Activated naive CD4-positive, alpha-beta T cell treated with anti-CD3 and anti-CD28 coated beads, Interleukin-2, amount 50 U/mL, for 72 hours (primary cell): ENCODE measurements around the gene JPH3. TPM values are rescaled to one million over a fixed set of nuclear protein-coding genes. Genes with fewer than 3 reads are reported as not detected.
A peak's percentile ranks its signal among the peaks of the same experiment; 100 is the strongest.

Experiments
- ATAC-seq, 2 donors: fragments of 150-1000 bp; cut with Tn5 transposase; 2 replicates each; pipeline ENCODE4 v1.10.0; 2021; ENCODE audit warnings: mild to moderate bottlenecking in 2 of 2, moderate library complexity in 2 of 2
- DNase-seq, 2 donors: peaks; one replicate each; pipeline ENCODE4 v3.0.0; 2021 to 2022; ENCODE audit warnings: low spot score in 2 of 2
- H3K27ac Mint-ChIP-seq, 2 donors: one replicate each; pipeline ENCODE4 v1.8.0; 2022; ENCODE audit warnings: mild to moderate bottlenecking in 2 of 2, mixed read lengths in 2 of 2
- H3K36me3 Mint-ChIP-seq, 2 donors: one replicate each; pipeline ENCODE4 v1.8.0; 2022; ENCODE audit warnings: mixed read lengths in 2 of 2
- H3K9me3 Mint-ChIP-seq, 2 donors: one replicate each; pipeline ENCODE4 v1.8.0; 2022; ENCODE audit warnings: mixed read lengths in 2 of 2
- total RNA-seq, 2 donors: library from RNA; stranded (reverse); gene quantifications; one replicate each; pipeline ENCODE4 v1.2.3, GENCODE V29; 2022

The JPH3 gene
- total RNA-seq, 2 donors from 2014 or later, result 0.37 TPM; not detected in 1

GRCh38 chr16:87735270-87736007 is 133.1 kb downstream of the JPH3 start:
- no peaks in the 10 kb centered on the region for H3K9me3 Mint-ChIP-seq
- H3K36me3 Mint-ChIP-seq, result peaks cover 0 to 4% of the 10 kb centered on the region in 2 donors
- DNase-seq (no peak), ATAC-seq (no peak)
- no peak overlapping the region for H3K27ac Mint-ChIP-seq

- DNase-seq (no peak), ATAC-seq (no peak)
- no peaks in the 10 kb centered on the region for H3K36me3 Mint-ChIP-seq
- H3K27ac Mint-ChIP-seq, result no peak overlapping the region
- no peaks in the 10 kb centered on the region for H3K9me3 Mint-ChIP-seq
These were observed 133.7 kb downstream of the JPH3 start for GRCh38 chr16:87736008-87736382.

GRCh38 chr16:87739801-87740200 is 137.5 kb downstream of the JPH3 start:
- no peak for ATAC-seq
- no peak for DNase-seq
- H3K27ac Mint-ChIP-seq, result peak overlapping the region in 1 of 2 donors; percentile 68
- no peaks in the 10 kb centered on the region for H3K36me3 Mint-ChIP-seq
- H3K9me3 Mint-ChIP-seq, result no peaks in the 10 kb centered on the region

DNA sequence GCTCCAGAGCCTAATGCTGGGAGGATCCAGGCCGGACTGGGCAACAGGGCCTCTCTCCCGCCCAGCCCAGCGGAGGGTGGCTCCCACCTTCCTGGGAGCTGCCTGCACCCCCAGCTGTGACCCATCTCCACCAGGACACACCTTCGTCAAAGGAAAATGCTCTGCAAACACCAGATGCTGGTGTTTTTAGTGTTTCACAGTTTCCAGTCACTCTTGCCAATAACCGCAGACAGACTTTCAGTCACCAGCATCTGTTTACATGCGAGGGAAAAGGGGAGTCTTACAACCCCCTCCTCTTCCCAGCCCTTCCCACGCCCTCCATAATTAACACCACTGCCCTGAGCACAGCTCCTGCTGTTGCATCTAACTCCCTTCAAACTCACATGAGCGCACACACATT is 138.1 kb downstream of the JPH3 start:
- H3K9me3 Mint-ChIP-seq, result no peaks in the 10 kb centered on the region
- ATAC-seq (no peak), DNase-seq (no peak)
- H3K36me3 Mint-ChIP-seq, result peaks cover 0 to 3% of the 10 kb centered on the region in 2 donors
- H3K27ac Mint-ChIP-seq, result peak overlapping the region in 1 of 2 donors; percentile 11

DNA sequence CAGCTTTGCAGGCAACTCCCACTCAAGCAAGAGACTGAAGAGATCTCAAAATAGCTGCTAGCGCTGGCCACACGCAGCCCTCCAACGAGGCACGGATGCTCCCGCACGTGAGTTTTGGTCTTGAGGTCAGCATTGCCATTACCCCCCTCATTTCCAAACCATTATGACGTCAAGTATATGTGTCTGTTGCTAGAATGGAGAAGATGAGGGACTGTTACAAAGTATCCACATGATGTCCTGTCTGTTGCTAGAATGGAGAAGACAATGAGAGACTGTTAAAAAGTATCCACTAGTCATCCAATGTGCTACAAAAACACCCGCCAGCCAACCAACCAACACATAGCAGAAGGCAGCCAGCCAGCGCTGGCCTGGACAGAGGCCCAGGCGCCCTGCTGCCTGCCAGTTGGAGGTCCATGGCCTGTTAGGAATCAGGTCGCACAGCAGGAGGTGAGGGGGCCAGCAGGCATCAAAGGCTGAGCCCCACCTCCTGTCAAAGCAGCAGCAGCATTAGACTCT is 138.7 kb downstream of the JPH3 start:
- H3K27ac Mint-ChIP-seq, result peak overlapping the region in 1 of 2 donors; percentile 11
- H3K9me3 Mint-ChIP-seq, result no peaks in the 10 kb centered on the region
- H3K36me3 Mint-ChIP-seq, result peaks cover 0 to 8% of the 10 kb centered on the region in 2 donors
- DNase-seq (no peak), ATAC-seq (no peak)

GRCh38 chr16:87741700-87742415 is 139.6 kb downstream of the JPH3 start:
- H3K36me3 Mint-ChIP-seq, result peaks cover 0 to 10% of the 10 kb centered on the region in 2 donors
- no peak for DNase-seq
- ATAC-seq, result no peak
- H3K27ac Mint-ChIP-seq, result peak overlapping the region; percentile 9 to 37
- H3K9me3 Mint-ChIP-seq, result no peaks in the 10 kb centered on the region

DNA sequence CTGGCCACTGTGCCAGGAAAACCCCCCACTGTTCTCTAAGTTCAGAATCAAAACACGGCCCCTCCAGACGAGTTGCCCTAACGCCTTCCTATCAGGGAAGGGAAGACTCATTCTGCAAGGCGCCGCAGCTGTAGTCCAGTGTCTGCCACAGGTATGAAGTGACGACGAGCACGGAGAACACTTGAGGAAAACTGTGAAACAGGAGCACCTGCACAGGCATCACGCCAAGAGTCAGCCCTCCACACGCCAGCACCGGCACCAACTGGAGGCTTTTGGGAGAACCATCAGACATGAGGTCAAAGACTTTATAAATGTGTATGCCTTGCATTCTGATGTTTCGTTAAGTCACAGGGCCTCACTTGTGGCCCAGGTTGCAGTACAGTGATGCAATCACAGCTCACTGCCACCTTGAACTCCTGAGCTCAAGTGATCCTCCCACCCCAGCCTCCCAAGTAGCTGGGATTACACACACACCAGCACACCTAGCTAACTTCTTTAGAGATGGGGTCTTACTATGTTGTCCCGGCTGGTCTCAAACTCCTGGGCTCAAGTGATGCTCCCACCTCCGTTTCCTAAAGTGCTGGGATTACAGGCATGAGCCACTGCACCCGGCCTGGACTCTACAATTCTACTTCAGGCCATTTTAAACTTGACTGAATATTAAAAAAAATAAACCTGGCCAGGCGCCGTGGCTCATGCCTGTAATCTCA is 140.6 kb downstream of the JPH3 start:
- no peaks in the 10 kb centered on the region for H3K9me3 Mint-ChIP-seq
- ATAC-seq (no peak), DNase-seq (no peak)
- no peak overlapping the region for H3K27ac Mint-ChIP-seq
- H3K36me3 Mint-ChIP-seq, result peaks cover 0 to 11% of the 10 kb centered on the region in 2 donors

DNA sequence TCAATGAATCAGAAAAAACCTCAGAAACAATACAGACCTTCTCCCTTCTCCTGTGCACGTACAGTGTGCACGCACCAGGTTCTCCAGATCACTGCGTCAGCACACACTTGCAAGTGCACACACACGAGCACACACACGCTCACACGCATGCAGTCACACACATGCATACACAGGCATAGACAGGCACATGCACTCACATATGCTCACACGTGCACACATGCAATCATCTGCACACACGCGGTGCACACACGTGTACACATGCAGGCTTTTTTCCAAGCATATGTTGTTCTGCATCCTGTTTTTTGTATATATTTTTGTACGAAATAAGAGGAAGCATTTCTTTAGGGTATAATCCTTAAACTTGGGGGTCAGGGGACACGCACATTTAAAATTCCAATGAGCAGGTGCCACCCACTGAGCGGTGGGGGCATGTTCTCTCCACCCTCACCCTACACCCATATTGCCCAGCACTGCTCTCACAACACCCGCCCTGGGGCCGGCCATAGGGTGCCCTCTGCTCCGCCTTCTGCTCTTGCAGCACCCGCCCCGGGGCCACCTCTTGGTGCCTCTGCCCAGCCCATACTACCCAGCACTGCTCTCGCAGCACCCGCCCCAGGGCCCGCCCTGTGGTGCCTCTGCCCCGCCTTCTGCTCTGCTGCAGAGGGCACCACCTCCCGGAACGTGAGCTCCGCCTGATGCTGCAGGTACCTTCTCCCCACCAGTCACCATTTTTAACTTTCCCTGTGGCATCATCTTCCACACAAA is 142.6 kb downstream of the JPH3 start:
- DNase-seq (no peak), ATAC-seq (no peak)
- Mint-ChIP-seq H3K27ac (no peak overlapping the region), H3K36me3 (peaks cover 0 to 14% of the 10 kb centered on the region in 2 donors), H3K9me3 (no peaks in the 10 kb centered on the region)

DNA sequence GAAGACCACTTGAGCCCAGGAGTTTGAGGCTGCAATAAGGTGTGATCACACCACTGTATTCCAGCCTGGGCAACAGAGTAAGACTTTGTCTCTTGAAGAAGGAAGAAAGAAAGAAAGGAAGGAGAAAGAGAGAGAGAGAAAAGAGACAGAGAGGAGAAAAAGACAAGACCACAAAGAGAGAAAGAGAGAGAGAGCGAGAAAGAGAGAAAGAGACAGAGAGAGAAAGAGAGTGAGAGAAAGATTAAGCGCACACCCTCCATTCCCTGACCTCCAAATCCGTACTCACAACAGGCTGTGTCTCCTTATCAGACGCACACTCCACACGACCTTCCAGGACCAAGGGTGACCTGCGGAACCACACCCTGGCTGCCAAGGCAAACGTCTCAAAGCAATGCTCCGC is 143.9 kb downstream of the JPH3 start:
- H3K27ac Mint-ChIP-seq, result peak overlapping the region in 1 of 2 donors; percentile 66
- DNase-seq, result no peak
- H3K9me3 Mint-ChIP-seq, result no peaks in the 10 kb centered on the region
- peaks cover 0 to 14% of the 10 kb centered on the region in 2 donors for H3K36me3 Mint-ChIP-seq
- ATAC-seq, result no peak

Other genes starting within 250 kb of the JPH3 start
- gene FBXO31, start 218.7 kb upstream of the JPH3 start, total RNA-seq, result 10 to 100 TPM; 25.3 to 36.0 TPM
- gene MAP1LC3B, start 210.2 kb upstream of the JPH3 start, total RNA-seq, result 10 to 100 TPM; 64.7 to 83.4 TPM
- gene ZCCHC14, start 109.5 kb upstream of the JPH3 start, total RNA-seq, result 10 to 100 TPM in 1 of 2 donors, 1 to 10 TPM in 1; 5.6 to 17.9 TPM
- 100 to 1,000 TPM in 1 of 2 donors, 10 to 100 TPM in 1; 75.4 to 114 TPM for gene KLHDC4, start 163.5 kb downstream of the JPH3 start, total RNA-seq